HepG2 (cell line): ENCODE data around the gene COQ10B. TPM values are rescaled to one million over a fixed set of nuclear protein-coding genes. Genes with fewer than 3 reads are reported as not detected.

Source experiments
- ATAC-seq: fragments of 200-7000 bp; cut with Tn5 transposase; 3 replicates; pipeline ENCODE4 v1.9.1; 2020; ENCODE audit warnings: mild to moderate bottlenecking, moderate library complexity
- BruUV-seq: library from RNA; stranded (reverse); fragments of 400-500 nt; replicated peaks from 2 replicates; lab custom pipeline; 2021; lab: Mats Ljungman, UMichigan
- CTCF ChIA-PET: fragments of 300-600 bp; formaldehyde crosslinking; extraction: SDS; loops from one replicate; lab custom pipeline; 2021; ENCODE audit warnings: low total read pairs, inconsistent platforms, low intra/inter-chr PET ratio; lab: Yijun Ruan, JAX
- POLR2A ChIA-PET: fragments of 350-600 bp; sonication (Branson Sonifier 250); formaldehyde crosslinking; loops from one replicate; lab custom pipeline; 2020; ENCODE audit warnings: antibody characterized with exemption, inconsistent platforms; lab: Yijun Ruan, JAX
- DNase-seq: peaks from one replicate; pipeline ENCODE4 v3.0.0-alpha.2; 2015; ENCODE audit warnings: low spot score
- FAIRE-seq: peaks from 3 replicates; lab custom pipeline; 2011; peaks lifted over from hg19 to GRCh38; lab: Jason Lieb, UNC
- H2AFZ ChIP-seq: one replicate; pipeline ENCODE4 v1.6.1; 2011; ENCODE audit warnings: low read length, inconsistent platforms
- H3K27ac ChIP-seq: fragments of 300-600 bp; 3 replicates; pipeline ENCODE4 v1.8.0; 2011; ENCODE audit warnings: mixed run types, mild to moderate bottlenecking, mixed read lengths, low read length, inconsistent platforms; ENCODE audit not compliant: insufficient read depth; ENCODE audit errors: extremely low read length
- H3K27me3 ChIP-seq, 2 experiments: fragments of 200-600 bp in 1 of 2; 2 replicates in 1 of 2; 3 replicates in 1 of 2; pipeline versions ENCODE4 v1.6.0 to v1.8.0; 2011; ENCODE audit warnings: low read length in 2 of 2, mild to moderate bottlenecking in 2 of 2, moderate library complexity in 2 of 2, inconsistent platforms in 1 of 2; ENCODE audit not compliant: insufficient read depth in 2 of 2, control insufficient read depth in 1 of 2
- H3K36me3 ChIP-seq, 2 experiments: fragments of 200-600 bp in 1 of 2; replicated peaks in 1 of 2; 2 replicates in 1 of 2; 3 replicates in 1 of 2; pipeline versions ENCODE4 v1.5.1 to v1.8.0; 2011; ENCODE audit warnings: low read length in 2 of 2, inconsistent platforms in 1 of 2; ENCODE audit not compliant: insufficient read depth in 2 of 2, control insufficient read depth in 1 of 2
- H3K4me1 ChIP-seq: 2 replicates; pipeline ENCODE4 v1.5.1; 2012; ENCODE audit warnings: low read length, inconsistent platforms; ENCODE audit not compliant: insufficient read depth
- H3K4me2 ChIP-seq: 2 replicates; pipeline ENCODE4 v1.6.0; 2011; ENCODE audit warnings: low read depth, low read length, inconsistent platforms
- H3K4me3 ChIP-seq, 3 experiments: fragments of 200-600 bp in 1 of 3; sonication (generic), shearing (Covaris generic) in 1 of 3; replicated peaks in 1 of 3; 2 replicates each; pipeline ENCODE4 v1.5.1; 2011 to 2016; ENCODE audit warnings: low read length in 3 of 3, inconsistent platforms in 2 of 3, low read depth in 2 of 3, mild to moderate bottlenecking in 2 of 3, control low read depth in 1 of 3, mixed read lengths in 1 of 3; ENCODE audit not compliant: insufficient read depth in 1 of 3
- H3K79me2 ChIP-seq: one replicate; pipeline ENCODE4 v1.6.1; 2011; ENCODE audit warnings: low read length, inconsistent platforms; ENCODE audit not compliant: insufficient read depth
- H3K9ac ChIP-seq: 2 replicates; pipeline ENCODE4 v1.6.0; 2011; ENCODE audit warnings: mild to moderate bottlenecking, low read depth, low read length, inconsistent platforms; ENCODE audit not compliant: insufficient read depth
- H3K9me3 ChIP-seq: 2 replicates; pipeline ENCODE4 v1.5.1; 2012; ENCODE audit warnings: mild to moderate bottlenecking, low read length
- H4K20me1 ChIP-seq: 2 replicates; pipeline ENCODE4 v1.6.0; 2011; ENCODE audit warnings: inconsistent platforms, mild to moderate bottlenecking, low read length, moderate library complexity; ENCODE audit not compliant: insufficient read depth
- ARID2 ChIP-seq: sonication (generic); formaldehyde crosslinking; IDR thresholded peaks from 2 replicates; pipeline ENCODE4 v1.8.1; 2022; ENCODE audit warnings: mild to moderate bottlenecking, missing genetic modification reagents, borderline replicate concordance
- CENPBD1 ChIP-seq: sonication (generic); formaldehyde crosslinking; IDR thresholded peaks from 2 replicates; pipeline ENCODE4 v1.8.0; 2022; ENCODE audit warnings: missing genetic modification reagents, low read depth, mild to moderate bottlenecking, borderline replicate concordance
- ETV5 ChIP-seq: IDR thresholded peaks from 2 replicates; pipeline ENCODE4 v1.6.1; 2018; ENCODE audit warnings: missing biosample characterization, missing genetic modification reagents, inconsistent platforms, borderline replicate concordance
- KLF13 ChIP-seq: sonication (generic); formaldehyde crosslinking; IDR thresholded peaks from 2 replicates; pipeline ENCODE4 v1.4.0; 2020; ENCODE audit warnings: mild to moderate bottlenecking, missing genetic modification reagents
- POLR2G ChIP-seq: fragments of 200-400 bp; formaldehyde crosslinking; IDR thresholded peaks from 2 replicates; pipeline ENCODE4 v1.6.1; 2018; ENCODE audit warnings: mild to moderate bottlenecking, low read depth, low read length, moderate library complexity
- TCF7L2 ChIP-seq: IDR thresholded peaks from 2 replicates; pipeline ENCODE4 v1.6.1; 2011; ENCODE audit warnings: mild to moderate bottlenecking, low read depth, low read length, moderate library complexity
- ZFAT ChIP-seq: sonication (generic); formaldehyde crosslinking; conservative IDR thresholded peaks from 2 replicates; pipeline ENCODE4 v1.8.1; 2023; ENCODE audit warnings: missing genetic modification reagents, inconsistent platforms
- ZNF121 ChIP-seq: sonication (generic); formaldehyde crosslinking; IDR thresholded peaks from 2 replicates; pipeline ENCODE4 v1.5.0; 2020; ENCODE audit warnings: mild to moderate bottlenecking, missing genetic modification reagents
- ZNF280D ChIP-seq: sonication (generic); formaldehyde crosslinking; IDR thresholded peaks from 2 replicates; pipeline ENCODE4 v1.5.1; 2020; ENCODE audit warnings: mild to moderate bottlenecking, missing genetic modification reagents
- ZNF724P ChIP-seq: sonication (generic); formaldehyde crosslinking; IDR thresholded peaks from 2 replicates; pipeline ENCODE4 v1.8.0; 2022; ENCODE audit warnings: missing genetic modification reagents, borderline replicate concordance
- ZNF770 ChIP-seq: sonication (generic); formaldehyde crosslinking; IDR thresholded peaks from 2 replicates; pipeline ENCODE4 v1.5.0; 2020; ENCODE audit warnings: mild to moderate bottlenecking, missing genetic modification reagents
- ZNF816 ChIP-seq: sonication (generic); formaldehyde crosslinking; IDR thresholded peaks from 2 replicates; pipeline ENCODE4 v1.8.0; 2022; ENCODE audit warnings: missing genetic modification reagents, mild to moderate bottlenecking, borderline replicate concordance
- in situ Hi-C: cut with HindIII; loops from 2 replicates; pipeline ENCODE4 v1.10.0; 2017; ENCODE audit warnings: low pct_unique_long_range_greater_than_20kb; ENCODE audit not compliant: extremely low pct_ligation_motif_present
- intact Hi-C: fragments of 100-400 bp; cut with micrococcal nuclease; formaldehyde crosslinking; loops from one replicate; pipeline ENCODE4 v1.10.0; 2022; ENCODE audit not compliant: unreplicated experiment
- polyA plus RNA-seq, 8 experiments: library from polyadenylated mRNA; depleted of rRNA in 3 of 8; stranded (reverse) in 7 of 8; unstranded in 1 of 8; fragments of >200 nt; fragmentation: Illumina TruSeq in 4 of 8; extraction: Trizol in 4 of 8; gene quantifications; 2 replicates each; pipeline versions ENCODE4 v1.2.1 to v1.2.3, GENCODE V29; 2011 to 2016; ENCODE audit warnings: low read depth in 4 of 8, missing spikeins in 1 of 8, mixed read lengths in 1 of 8; ENCODE audit not compliant: insufficient read depth in 1 of 8
- total RNA-seq, 5 experiments: library from RNA; depleted of rRNA; stranded (reverse); fragments of >200 nt; fragmentation: Illumina TruSeq; extraction: Trizol; gene quantifications; 2 replicates each; pipeline ENCODE4 v1.2.3, GENCODE V29; 2016; ENCODE audit warnings: low read depth in 1 of 5

COQ10B gene
- total and polyA plus RNA-seq, 2 of the 13 experiments (the other 11 are each of a cell fraction or from before 2014, with no cell fraction given): 4.6 to 34.9 TPM

- TF ChIP-seq POLR2G (peak; percentile 52; the same call in 1 of the 2 replicates), ZNF724P (CRISPR knock-in tag) (no peak), ZFAT (CRISPR knock-in tag) (no peak)
Measured at GRCh38 chr2:197495433-197496134, 42.2 kb downstream of the COQ10B start (continued).

GRCh38 chr2:197496695-197497094, 43.3 kb downstream of the COQ10B start:
- CTCF ChIA-PET: no interaction called here
- H3K9ac ChIP-seq: peak overlapping the region; percentile 99
- H3K4me3 ChIP-seq: peak overlapping the region; percentile 68 to 96 (median 95)
- TF ChIP-seq KLF13 (CRISPR knock-in tag) (no peak), ARID2 (CRISPR knock-in tag) (0 out of 2 replicates have a peak, but pooled peaks have one; percentile 20), ETV5 (no peak), ZNF121 (CRISPR knock-in tag) (peak; percentile 54; the same call in 1 of the 2 replicates), TCF7L2 (no peak), ZNF816 (CRISPR knock-in tag) (peak; percentile 21; the same call in 1 of the 2 replicates), ZNF280D (no peak), CENPBD1 (CRISPR knock-in tag) (no peak), ZNF770 (peak; percentile 72)
- peaks cover 88% of the 10 kb centered on the region for H3K79me2 ChIP-seq
- POLR2A ChIA-PET: interaction anchor here (1.6 to 2.6 kb wide), 4 partner anchors 16 to 61 kb away, joined by 4 to 29 read pairs (median 10); partner anchors contain the start of genes COQ10B, MOB4 and SF3B1
- H4K20me1 ChIP-seq: peaks cover 61% of the 10 kb centered on the region
- in situ Hi-C loops: no loop called here
- no peaks in the 10 kb centered on the region for H3K9me3 ChIP-seq
- H3K4me2 ChIP-seq: peak overlapping the region; percentile 92
- H3K36me3 ChIP-seq: peaks cover 27 to 66% of the 10 kb centered on the region in 2 experiments
- intact Hi-C loops: no loop called here
- DNase-seq: no peak
- H2AFZ ChIP-seq: no peak overlapping the region
- BruUV-seq: no TSS peak
- no peak for FAIRE-seq
- H3K27me3 ChIP-seq: no peaks in the 10 kb centered on the region; a peak in 1 of 5 replicates
- no peak overlapping the region for H3K27ac ChIP-seq
- H3K4me1 ChIP-seq: peaks cover 67% of the 10 kb centered on the region
- ATAC-seq: no peak
